NCI-H69 (cell line): ENCODE measurements around the gene GPAM.
"Not testable (repeated sequence)": the region's sequence is repeated elsewhere in the genome, so short reads cannot be mapped to it uniquely, and the experiment has no call there.

Source experiments
- DNase-seq: peaks from one replicate; lab custom pipeline; 2025; lab: John Stamatoyannopoulos, UW

The GPAM gene

DNA sequence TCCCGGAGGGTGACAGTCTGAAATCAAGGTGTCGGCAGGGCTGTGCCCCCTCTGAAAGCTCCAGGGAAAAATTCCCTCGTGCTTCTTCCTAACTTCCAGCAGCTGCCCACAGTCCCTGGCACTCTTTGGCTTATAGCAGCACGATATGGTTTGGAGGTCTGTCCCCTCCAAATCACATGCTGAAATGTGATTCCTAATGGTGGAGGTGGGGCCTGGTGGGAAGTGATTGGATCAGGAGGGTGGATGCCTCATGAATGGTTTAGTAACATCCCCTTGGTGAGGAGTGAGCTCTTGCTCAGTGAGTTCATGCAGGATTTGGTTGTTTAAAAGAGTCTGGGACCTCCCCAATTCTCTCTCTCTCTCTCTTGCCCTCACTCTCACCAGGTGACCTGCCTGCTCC is 51.1 kb downstream of the GPAM start:
- DNase-seq, result no peak

DNA sequence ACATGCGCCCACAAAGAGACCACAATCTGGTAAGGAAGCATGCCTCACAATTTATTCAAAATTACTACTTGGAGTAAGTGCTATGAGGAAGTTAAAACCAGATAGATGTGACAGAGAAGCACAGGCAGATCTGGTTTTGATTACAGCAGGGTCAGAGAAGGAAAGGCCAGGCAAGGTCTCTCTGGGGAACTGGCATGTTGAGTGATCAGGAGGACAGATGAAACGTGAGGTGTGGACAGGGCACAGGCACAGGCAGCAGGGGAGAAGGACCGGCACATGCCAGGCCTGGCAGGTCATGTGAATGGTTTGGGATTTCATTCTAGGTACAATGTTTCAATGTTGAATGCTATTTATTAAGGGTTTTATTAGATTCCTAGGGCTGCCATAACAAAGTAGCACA is 51.6 kb downstream of the GPAM start:
- DNase-seq, result no peak

DNA sequence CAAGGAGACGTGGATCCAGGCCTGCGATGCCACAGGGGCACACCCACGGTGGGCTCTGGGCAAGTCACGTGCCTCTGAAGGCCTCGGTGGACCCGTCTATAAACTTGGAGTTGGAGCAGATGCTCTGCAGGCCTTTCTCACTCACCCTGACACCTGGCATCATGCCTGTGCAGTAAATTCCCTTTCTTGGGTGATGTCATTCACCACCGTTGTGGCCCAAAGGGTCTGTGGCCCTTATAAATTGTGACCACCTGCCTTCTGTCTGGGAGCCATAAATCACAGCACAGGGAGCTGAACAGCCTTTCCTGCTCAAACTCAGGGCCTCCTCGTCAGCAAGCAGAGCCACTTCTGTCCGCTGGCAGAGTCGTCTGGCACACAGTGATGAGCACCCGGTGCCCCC is 52.2 kb downstream of the GPAM start:
- DNase-seq, result peak; percentile 3

DNA sequence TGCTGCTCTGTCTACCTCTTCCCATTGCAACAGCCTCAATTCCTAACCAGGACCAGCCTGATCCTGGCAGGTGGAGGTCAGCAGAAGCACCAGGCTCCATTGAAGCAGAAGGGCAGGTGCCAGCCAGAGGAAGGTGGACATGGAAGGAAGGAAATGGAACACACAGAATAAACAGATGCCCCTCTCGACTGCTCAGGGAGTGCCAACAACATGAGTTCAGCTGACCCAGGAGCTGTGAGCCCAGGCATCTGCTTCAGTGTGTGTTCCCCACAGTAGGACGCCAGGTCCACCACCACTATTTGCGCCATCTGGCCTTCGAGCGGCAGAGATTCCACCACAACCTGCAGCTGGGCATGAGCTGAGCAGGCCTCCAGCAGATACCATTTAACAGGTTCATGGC is 56.7 kb downstream of the GPAM start:
- DNase-seq, result no peak

DNA sequence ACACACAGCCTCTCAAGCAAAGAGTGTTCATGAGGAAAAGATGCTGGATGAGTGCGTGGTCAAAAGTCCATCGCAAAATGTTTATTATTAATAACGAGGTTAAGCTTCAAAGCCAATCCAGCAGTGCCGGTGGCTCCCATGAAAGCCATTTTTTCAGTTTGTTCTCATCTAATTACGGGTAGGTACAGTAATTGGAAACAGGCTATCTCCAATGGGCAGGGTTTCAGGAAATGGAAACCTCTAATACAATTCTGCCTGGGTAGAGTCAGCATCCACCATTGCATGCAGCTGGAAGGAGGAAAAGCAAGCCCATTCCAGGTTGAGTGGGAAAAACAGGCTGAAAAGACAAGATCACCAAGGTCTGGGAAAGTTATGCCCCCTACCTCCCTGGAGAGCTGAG is 57.4 kb downstream of the GPAM start:
- no peak for DNase-seq

DNA sequence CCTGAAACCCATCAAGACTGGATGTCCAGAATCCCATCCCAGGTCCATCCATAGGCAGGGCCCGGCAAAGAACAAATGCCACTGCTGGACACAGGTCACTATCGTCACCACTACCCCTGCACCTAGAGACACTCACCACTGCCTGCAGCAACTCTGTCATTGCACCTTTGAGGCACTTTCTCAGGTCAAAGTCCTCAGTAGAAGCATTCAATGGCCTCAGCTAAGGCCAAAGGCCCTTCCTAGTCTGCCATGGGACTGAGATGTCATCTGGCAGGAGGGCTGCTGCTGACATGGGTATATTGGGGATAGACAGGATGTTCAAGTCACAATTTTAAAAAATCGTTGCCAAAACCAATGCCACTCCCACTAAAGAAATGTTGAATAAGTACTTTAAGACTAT is 58.7 kb downstream of the GPAM start:
- no peak for DNase-seq

DNA sequence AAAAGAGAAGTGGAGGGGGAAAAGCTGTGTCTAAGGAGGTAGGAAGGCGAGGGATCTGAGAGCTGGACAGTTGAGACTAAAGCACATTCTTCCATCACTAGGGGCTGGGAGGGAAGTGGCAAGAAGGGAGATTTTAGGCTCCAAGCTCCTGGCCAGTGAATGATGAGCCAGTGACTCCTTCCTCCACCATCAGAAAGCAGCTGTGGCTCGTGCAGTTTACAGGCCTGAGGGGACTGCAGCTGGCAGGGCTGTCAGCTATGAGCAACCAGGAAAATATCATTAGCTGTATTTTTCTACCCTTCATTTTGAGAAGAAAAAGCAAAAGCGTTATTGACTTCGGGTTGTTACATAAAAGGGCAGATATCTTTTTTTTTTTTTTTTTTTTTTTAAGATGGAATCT is 60.7 kb downstream of the GPAM start:
- DNase-seq, result no peak

DNA sequence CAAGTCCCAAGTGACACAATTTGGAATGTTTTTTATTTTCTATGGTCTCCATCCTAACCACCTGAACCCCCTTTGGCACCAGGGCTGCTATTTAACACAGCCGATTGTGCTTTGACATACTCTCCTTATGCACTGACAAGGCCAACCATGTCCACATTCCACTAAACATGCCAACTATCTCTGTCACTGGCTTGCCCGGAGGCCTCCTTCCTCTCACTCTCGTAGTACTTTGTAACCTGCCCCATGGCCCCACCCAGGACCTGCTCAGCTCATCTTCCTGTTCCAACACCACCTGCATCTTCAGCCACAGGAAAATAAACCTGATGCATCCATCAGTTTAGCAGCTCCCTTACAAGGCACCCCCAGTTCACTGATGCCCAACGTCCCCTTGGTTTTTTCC is 63.1 kb downstream of the GPAM start:
- no peak for DNase-seq

DNA sequence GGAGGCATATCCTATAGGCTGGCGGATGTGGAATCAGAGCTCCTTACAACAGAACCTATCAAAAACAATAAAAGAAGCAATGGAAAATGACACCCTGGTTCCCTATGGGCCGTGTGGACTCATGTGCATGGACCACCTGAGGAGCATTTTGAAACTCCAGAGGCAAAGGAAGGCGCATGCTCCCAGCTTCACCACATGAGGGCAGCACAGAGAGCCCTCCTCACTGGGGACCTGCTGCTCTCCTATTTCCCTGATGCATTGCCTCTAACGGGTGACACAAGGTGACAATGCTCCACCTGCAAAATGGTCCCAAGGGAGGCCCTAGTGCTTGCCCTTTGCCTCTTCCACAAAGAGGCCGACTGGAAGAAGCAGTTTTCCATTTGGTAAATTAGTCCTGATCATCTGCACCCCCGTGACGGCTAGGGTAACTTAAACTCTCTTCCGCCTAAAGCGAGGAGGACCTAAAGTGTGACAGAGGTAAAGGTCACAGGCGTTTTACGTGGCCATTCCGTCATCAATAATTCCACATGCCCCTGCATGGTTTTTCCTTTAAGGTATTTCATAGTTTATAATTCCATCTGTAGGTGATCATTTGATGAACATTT is 67.7 kb downstream of the GPAM start:
- peak; percentile 32 for DNase-seq

DNA sequence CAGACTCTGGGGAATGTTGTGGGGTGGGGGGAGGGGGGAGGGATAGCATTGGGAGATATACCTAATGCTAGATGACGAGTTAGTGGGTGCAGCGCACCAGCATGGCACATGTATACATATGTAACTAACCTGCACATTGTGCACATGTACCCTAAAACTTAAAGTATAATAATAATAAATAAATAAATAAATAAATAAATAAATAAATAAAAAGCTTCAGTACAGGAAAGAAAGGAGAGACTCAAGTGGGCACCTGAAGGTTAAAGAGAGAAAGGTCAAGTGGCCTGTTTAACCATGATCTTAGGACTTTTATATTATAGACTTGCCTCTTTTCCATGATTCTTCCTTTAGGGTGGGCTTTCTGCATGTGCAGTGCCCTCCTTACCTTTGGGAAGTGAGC is 73.8 kb downstream of the GPAM start:
- DNase-seq, result not testable (repeated sequence)
